GM12878 (cell line): ENCODE data around the gene NHSL2. TPM values are rescaled to one million over a fixed set of nuclear protein-coding genes. Genes with fewer than 3 reads are reported as not detected.

Source experiments
- ATAC-seq: fragments of 200-7000 bp; cut with Tn5 transposase; 3 replicates; pipeline ENCODE4 v1.9.1; 2020; ENCODE audit warnings: mild to moderate bottlenecking, moderate library complexity
- BruUV-seq: library from RNA; stranded (reverse); fragments of 400-500 nt; replicated peaks from 2 replicates; lab custom pipeline; 2021; lab: Mats Ljungman, UMichigan
- CTCF ChIA-PET: fragments of 300-600 bp; sonication (Branson Sonifier 250); formaldehyde crosslinking; extraction: SDS; loops from one replicate; lab custom pipeline; 2021; ENCODE audit warnings: inconsistent platforms; lab: Yijun Ruan, JAX
- POLR2A ChIA-PET: fragments of 350-600 bp; formaldehyde crosslinking; extraction: SDS; loops from one replicate; lab custom pipeline; 2021; ENCODE audit warnings: inconsistent platforms; lab: Charles Lee
- RAD21 ChIA-PET: fragments of 300-600 bp; sonication (Branson Sonifier 250); formaldehyde crosslinking; loops from one replicate; lab custom pipeline; 2023; ENCODE audit warnings: antibody characterized with exemption; ENCODE audit not compliant: unreplicated experiment; lab: Charles Lee
- SMC1A ChIA-PET: fragments of 300-600 bp; sonication (Branson Sonifier 250); formaldehyde crosslinking; loops from one replicate; lab custom pipeline; 2023; ENCODE audit not compliant: unreplicated experiment, uncharacterized antibody; lab: Charles Lee
- DNase-seq: peaks from one replicate; pipeline ENCODE4 v3.0.0-alpha.2; 2011; ENCODE audit warnings: low read depth, low spot score
- FAIRE-seq: peaks from 3 replicates; lab custom pipeline; 2011; peaks lifted over from hg19 to GRCh38; lab: Jason Lieb, UNC
- H2AFZ ChIP-seq: 2 replicates; pipeline ENCODE4 v1.6.0; 2011; ENCODE audit warnings: low read depth, low read length, control low read depth; ENCODE audit not compliant: control insufficient read depth
- H3K27ac ChIP-seq: 2 replicates; pipeline ENCODE4 v1.5.1; 2011; ENCODE audit warnings: control low read depth; ENCODE audit not compliant: control insufficient read depth, insufficient read depth
- H3K27me3 ChIP-seq, 2 experiments: replicated peaks in 1 of 2; 2 replicates each; pipeline versions ENCODE4 v1.6.0 to v1.6.1; 2011; ENCODE audit warnings: low read length in 1 of 2; ENCODE audit not compliant: control insufficient read depth in 2 of 2, insufficient read depth in 2 of 2
- H3K36me3 ChIP-seq, 2 experiments: 2 replicates each; pipeline ENCODE4 v1.5.1; 2011; ENCODE audit warnings: low read length in 1 of 2; ENCODE audit not compliant: control insufficient read depth in 2 of 2, insufficient read depth in 2 of 2
- H3K4me1 ChIP-seq: 2 replicates; pipeline ENCODE4 v1.6.1; 2011; ENCODE audit warnings: mild to moderate bottlenecking, low read length, moderate library complexity, mixed read lengths; ENCODE audit not compliant: control insufficient read depth, insufficient read depth
- H3K4me2 ChIP-seq: 2 replicates; pipeline ENCODE4 v1.6.0; 2011; ENCODE audit warnings: control low read depth; ENCODE audit not compliant: control insufficient read depth, insufficient read depth
- H3K4me3 ChIP-seq: fragments of 200-600 bp; sonication (generic); 2 replicates; pipeline ENCODE4 v1.5.1; 2016
- H3K79me2 ChIP-seq: 2 replicates; pipeline ENCODE4 v1.6.0; 2011; ENCODE audit warnings: low read length; ENCODE audit not compliant: control insufficient read depth, insufficient read depth
- H3K9ac ChIP-seq: 2 replicates; pipeline ENCODE4 v1.8.0; 2011; ENCODE audit warnings: low read length, control low read depth, mixed read lengths; ENCODE audit not compliant: control insufficient read depth, insufficient read depth
- H3K9me3 ChIP-seq: replicated peaks from 3 replicates; pipeline ENCODE4 v1.5.1; 2011; ENCODE audit warnings: mild to moderate bottlenecking, low read length; ENCODE audit not compliant: control insufficient read depth, insufficient read depth
- H4K20me1 ChIP-seq: 2 replicates; pipeline ENCODE4 v1.6.0; 2011; ENCODE audit not compliant: control insufficient read depth, insufficient read depth
- CBFB ChIP-seq: IDR thresholded peaks from 2 replicates; pipeline ENCODE4 v1.6.1; 2016; ENCODE audit warnings: antibody characterized with exemption, low read depth
- JUNB ChIP-seq: IDR thresholded peaks from 2 replicates; pipeline ENCODE4 v1.6.1; 2016; ENCODE audit warnings: antibody characterized with exemption, mild to moderate bottlenecking
- MAX ChIP-seq: IDR thresholded peaks from 2 replicates; pipeline ENCODE4 v1.6.1; 2012; ENCODE audit warnings: low read depth, low read length, improper control_type of control experiment
- NFIC ChIP-seq: IDR thresholded peaks from 2 replicates; pipeline ENCODE4 v1.6.1; 2012; ENCODE audit warnings: low read depth, mild to moderate bottlenecking, inconsistent platforms, low read length, moderate library complexity
- NR2F1 ChIP-seq: fragments of 450-650 bp; conservative IDR thresholded peaks from 2 replicates; pipeline ENCODE4 v1.6.1; 2017; ENCODE audit warnings: mild to moderate bottlenecking
- RB1 ChIP-seq: fragments of 450-650 bp; formaldehyde crosslinking; IDR thresholded peaks from 2 replicates; pipeline ENCODE4 v1.6.1; 2017; ENCODE audit warnings: mild to moderate bottlenecking, borderline replicate concordance
- SMAD1 ChIP-seq: fragments of 450-650 bp; IDR thresholded peaks from 2 replicates; pipeline ENCODE4 v1.6.1; 2018; ENCODE audit warnings: mild to moderate bottlenecking, low read depth; ENCODE audit not compliant: partially characterized antibody
- TCF7 ChIP-seq: IDR thresholded peaks from 2 replicates; pipeline ENCODE4 v1.6.1; 2014; ENCODE audit warnings: antibody characterized with exemption, borderline replicate concordance
- ZNF622 ChIP-seq: fragments of 450-650 bp; IDR thresholded peaks from 2 replicates; pipeline ENCODE4 v1.6.1; 2017; ENCODE audit warnings: mild to moderate bottlenecking, inconsistent platforms
- WGBS: methylation state at CpG from one replicate; pipeline ENCODE4 v1.1.6; 2016; ENCODE audit warnings: low lambda C conversion rate; ENCODE audit not compliant: insufficient replicate concordance, insufficient coverage; ENCODE audit errors: missing lambda C conversion rate; 5-methylcytosine and 5-hydroxymethylcytosine counted together
- in situ Hi-C: fragments of 300-500 bp; cut with MboI; formaldehyde crosslinking; loops from 9 replicates; pipeline ENCODE4 v1.14.3; 2018; ENCODE audit warnings: mixed read lengths
- intact Hi-C: fragments of 100-400 bp; cut with micrococcal nuclease; formaldehyde crosslinking; loops from one replicate; pipeline ENCODE4 v1.14.2; 2022; ENCODE audit not compliant: unreplicated experiment
- polyA plus RNA-seq, 11 experiments: library from polyadenylated mRNA; depleted of rRNA in 4 of 11; unstranded in 6 of 11; stranded (reverse) in 5 of 11; fragments of >200 nt; fragmentation: Nextera tagmentation in 4 of 11; fragmentation: Illumina TruSeq in 1 of 11; extraction: Ambion mirVana in 4 of 11; extraction: Trizol in 1 of 11; gene quantifications; 1 replicate in 1 of 11; 2 replicates in 10 of 11; pipeline versions ENCODE4 v1.2.1 to v1.2.3, GENCODE V29; 2011 to 2016; ENCODE audit warnings: inconsistent platforms in 2 of 11, missing spikeins in 2 of 11, low read depth in 1 of 11
- total RNA-seq, 4 experiments: library from RNA; depleted of rRNA in 3 of 4; stranded (reverse); fragments of >200 nt in 3 of 4; fragmentation: Illumina TruSeq in 1 of 4; extraction: Trizol in 1 of 4; gene quantifications; 2 replicates each; pipeline versions ENCODE4 v1.2.1 to v1.2.3, GENCODE V29; 2013 to 2021
- TF ChIP-seq, protein P1 (sequence below): IDR thresholded peaks from 2 replicates; pipeline ENCODE4 v1.6.1; 2012; ENCODE audit warnings: low read length, inconsistent platforms
- TF ChIP-seq, protein P2 (sequence below): IDR thresholded peaks from 2 replicates; pipeline ENCODE4 v1.6.1; 2012; ENCODE audit warnings: low read depth, low read length, improper control_type of control experiment
- TF ChIP-seq, protein P3 (sequence below): fragments of 450-650 bp; IDR thresholded peaks from 2 replicates; pipeline ENCODE4 v1.6.1; 2017; ENCODE audit warnings: borderline replicate concordance

The NHSL2 gene
- total and polyA plus RNA-seq, 10 of the 15 experiments (the other 5 are each of a cell fraction or from before 2014, with no cell fraction given), result 0.05 to 0.53 (median 0.07) TPM; not detected in 2

DNA sequence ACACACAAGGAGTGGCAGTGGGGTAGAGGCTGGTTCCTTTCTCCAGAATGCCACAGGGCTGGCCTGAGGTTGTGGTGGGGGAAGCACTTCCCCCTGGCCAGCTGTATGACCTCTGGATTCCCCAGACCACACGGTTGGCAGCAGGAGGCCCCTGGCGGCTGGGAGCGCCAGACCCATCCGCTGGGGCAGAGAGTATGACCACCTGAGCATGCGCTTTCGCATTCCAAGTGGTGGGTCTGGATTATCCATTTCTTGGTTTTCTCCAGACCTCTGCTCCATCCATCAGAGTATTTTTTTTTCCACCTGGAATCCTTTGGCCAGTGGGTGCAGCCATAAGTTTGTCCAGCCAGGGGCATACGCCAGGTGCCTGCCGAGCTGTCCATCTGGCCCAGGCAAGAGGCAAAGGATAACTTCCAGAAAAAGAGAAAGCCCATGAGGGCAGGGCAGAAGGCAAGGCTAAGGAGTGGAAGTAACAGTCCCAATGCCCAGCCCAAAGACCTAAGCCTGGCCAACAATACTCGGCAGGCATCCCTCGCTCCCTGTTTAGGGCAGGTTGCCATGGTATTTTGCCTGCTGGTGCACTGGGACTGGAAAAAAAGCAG is 39.3 kb downstream of the NHSL2 start:
- Histone ChIP-seq H3K79me2 (no peaks in the 10 kb centered on the region), H3K9me3 (no peaks in the 10 kb centered on the region), H4K20me1 (no peaks in the 10 kb centered on the region; the same call in 1 of the 2 replicates), H3K4me1 (no peaks in the 10 kb centered on the region), H3K36me3 (no peaks in the 10 kb centered on the region), H3K27ac (no peak overlapping the region), H3K27me3 (peaks cover 0 to 2% of the 10 kb centered on the region in 2 experiments; a peak in 1 of 4 replicates), H3K9ac (no peak overlapping the region), H3K4me2 (no peak overlapping the region), H2AFZ (no peak overlapping the region), H3K4me3 (no peak overlapping the region)
- 43% methylated on average over 10 of the region's 10 CpGs for WGBS
- in situ Hi-C loops, result no loop called here
- TF ChIP-seq, protein P1, sequence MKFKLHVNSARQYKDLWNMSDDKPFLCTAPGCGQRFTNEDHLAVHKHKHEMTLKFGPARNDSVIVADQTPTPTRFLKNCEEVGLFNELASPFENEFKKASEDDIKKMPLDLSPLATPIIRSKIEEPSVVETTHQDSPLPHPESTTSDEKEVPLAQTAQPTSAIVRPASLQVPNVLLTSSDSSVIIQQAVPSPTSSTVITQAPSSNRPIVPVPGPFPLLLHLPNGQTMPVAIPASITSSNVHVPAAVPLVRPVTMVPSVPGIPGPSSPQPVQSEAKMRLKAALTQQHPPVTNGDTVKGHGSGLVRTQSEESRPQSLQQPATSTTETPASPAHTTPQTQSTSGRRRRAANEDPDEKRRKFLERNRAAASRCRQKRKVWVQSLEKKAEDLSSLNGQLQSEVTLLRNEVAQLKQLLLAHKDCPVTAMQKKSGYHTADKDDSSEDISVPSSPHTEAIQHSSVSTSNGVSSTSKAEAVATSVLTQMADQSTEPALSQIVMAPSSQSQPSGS, result no peak
- RAD21 ChIA-PET, result no interaction called here
- BruUV-seq, result no TSS peak
- intact Hi-C loops, result no loop called here
- no peak for DNase-seq
- SMC1A ChIA-PET, result no interaction called here
- FAIRE-seq, result no peak
- CTCF ChIA-PET, result no interaction called here
- ATAC-seq, result no peak
- POLR2A ChIA-PET, result no interaction called here

DNA sequence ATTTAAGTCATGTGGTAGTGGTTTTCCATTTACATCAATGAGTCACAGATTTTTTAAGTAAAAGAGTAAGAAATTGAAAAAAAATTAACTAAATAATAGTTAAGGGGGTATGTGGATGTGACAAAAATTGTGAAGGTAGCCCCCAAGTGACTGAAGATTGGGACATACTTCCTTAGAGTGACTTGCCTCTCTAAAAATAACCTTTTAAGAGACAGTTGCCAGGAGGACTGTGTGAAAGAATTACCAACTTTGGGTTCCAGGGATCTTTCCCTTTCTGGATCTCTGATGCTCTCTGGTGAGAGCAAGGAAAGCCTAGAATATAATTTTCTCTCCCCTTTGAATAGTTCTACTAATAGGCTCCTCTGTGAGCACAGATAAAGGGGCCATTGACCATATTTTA is 42.7 kb downstream of the NHSL2 start:
- no peaks in the 10 kb centered on the region for H4K20me1 ChIP-seq
- H3K27me3 ChIP-seq, result peaks cover 0 to 3% of the 10 kb centered on the region in 2 experiments; a peak in 1 of 4 replicates
- FAIRE-seq (no peak), ATAC-seq (no peak), DNase-seq (no peak)
- no peak overlapping the region for H3K27ac ChIP-seq
- H3K4me1 ChIP-seq, result no peaks in the 10 kb centered on the region
- no peaks in the 10 kb centered on the region for H3K36me3 ChIP-seq
- H3K4me3 ChIP-seq, result no peak overlapping the region
- in situ Hi-C loops (no loop called here), intact Hi-C loops (no loop called here)
- POLR2A ChIA-PET, result no interaction called here
- H3K79me2 ChIP-seq, result no peaks in the 10 kb centered on the region
- no peak overlapping the region for H3K9ac ChIP-seq
- BruUV-seq, result no TSS peak
- H3K9me3 ChIP-seq, result no peaks in the 10 kb centered on the region
- SMC1A ChIA-PET, result interaction anchor here (0.8 kb wide), 1 partner anchor 16 kb away, joined by 3 read pairs; no protein-coding TSS in a partner anchor
- RAD21 ChIA-PET, result no interaction called here
- CTCF ChIA-PET, result no interaction called here
- no peak overlapping the region for H2AFZ ChIP-seq
- no peak overlapping the region for H3K4me2 ChIP-seq
- TF ChIP-seq RB1, result no peak
- no peak for TF ChIP-seq SMAD1
- no peak for TF ChIP-seq MAX
- no peak for TF ChIP-seq TCF7
- TF ChIP-seq NR2F1, result no peak
- TF ChIP-seq CBFB, result no peak
- TF ChIP-seq ZNF622, result no peak
- TF ChIP-seq, protein P2, sequence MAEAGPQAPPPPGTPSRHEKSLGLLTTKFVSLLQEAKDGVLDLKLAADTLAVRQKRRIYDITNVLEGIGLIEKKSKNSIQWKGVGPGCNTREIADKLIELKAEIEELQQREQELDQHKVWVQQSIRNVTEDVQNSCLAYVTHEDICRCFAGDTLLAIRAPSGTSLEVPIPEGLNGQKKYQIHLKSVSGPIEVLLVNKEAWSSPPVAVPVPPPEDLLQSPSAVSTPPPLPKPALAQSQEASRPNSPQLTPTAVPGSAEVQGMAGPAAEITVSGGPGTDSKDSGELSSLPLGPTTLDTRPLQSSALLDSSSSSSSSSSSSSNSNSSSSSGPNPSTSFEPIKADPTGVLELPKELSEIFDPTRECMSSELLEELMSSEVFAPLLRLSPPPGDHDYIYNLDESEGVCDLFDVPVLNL, result no peak
- TF ChIP-seq, protein P3, sequence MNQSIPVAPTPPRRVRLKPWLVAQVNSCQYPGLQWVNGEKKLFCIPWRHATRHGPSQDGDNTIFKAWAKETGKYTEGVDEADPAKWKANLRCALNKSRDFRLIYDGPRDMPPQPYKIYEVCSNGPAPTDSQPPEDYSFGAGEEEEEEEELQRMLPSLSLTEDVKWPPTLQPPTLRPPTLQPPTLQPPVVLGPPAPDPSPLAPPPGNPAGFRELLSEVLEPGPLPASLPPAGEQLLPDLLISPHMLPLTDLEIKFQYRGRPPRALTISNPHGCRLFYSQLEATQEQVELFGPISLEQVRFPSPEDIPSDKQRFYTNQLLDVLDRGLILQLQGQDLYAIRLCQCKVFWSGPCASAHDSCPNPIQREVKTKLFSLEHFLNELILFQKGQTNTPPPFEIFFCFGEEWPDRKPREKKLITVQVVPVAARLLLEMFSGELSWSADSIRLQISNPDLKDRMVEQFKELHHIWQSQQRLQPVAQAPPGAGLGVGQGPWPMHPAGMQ, result no peak
- TF ChIP-seq JUNB, result no peak
- TF ChIP-seq NFIC, result no peak
